Occipital lobe (tissue), 2 donors: ENCODE data around the gene DIS3L2. TPM values are rescaled to one million over a fixed set of nuclear protein-coding genes. Genes with fewer than 3 reads are reported as not detected.
"Not testable (repeated sequence)": the region's sequence is repeated elsewhere in the genome, so short reads cannot be mapped to it uniquely, and the experiment has no call there.

Experiments
- DNase-seq: peaks from one replicate; lab custom pipeline; 2025; lab: John Stamatoyannopoulos, UW
- total RNA-seq: library from RNA; depleted of rRNA; stranded (reverse); fragments of >200 nt; gene quantifications from one replicate; pipeline ENCODE4 v1.2.3, GENCODE V29; 2014

Gene DIS3L2
- total RNA-seq, 1 donor from 2014 or later, result 37.6 TPM

DNA sequence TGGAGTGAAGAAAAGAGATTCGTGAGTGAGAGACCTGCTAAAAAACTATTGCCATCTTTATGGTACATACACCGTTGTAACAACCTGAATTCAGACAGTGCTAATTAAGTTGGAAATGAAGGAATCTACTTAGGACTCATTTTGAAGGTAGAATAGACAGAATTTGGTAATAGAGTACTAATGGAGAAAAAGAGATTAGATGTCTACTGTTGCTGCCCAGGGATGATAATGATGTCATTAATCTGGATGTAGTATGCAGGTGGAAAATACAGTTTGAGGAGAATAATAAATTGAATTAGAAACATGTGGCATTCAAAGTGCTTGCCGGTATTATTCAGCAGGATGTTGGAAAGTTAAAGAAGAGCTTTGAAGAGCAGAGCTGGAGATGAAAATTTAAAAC, 44.7 kb downstream of the DIS3L2 start:
- DNase-seq, result no peak

GRCh38 chr2:232008907-232009638, 47.6 kb downstream of the DIS3L2 start:
- no peak for DNase-seq

DNA sequence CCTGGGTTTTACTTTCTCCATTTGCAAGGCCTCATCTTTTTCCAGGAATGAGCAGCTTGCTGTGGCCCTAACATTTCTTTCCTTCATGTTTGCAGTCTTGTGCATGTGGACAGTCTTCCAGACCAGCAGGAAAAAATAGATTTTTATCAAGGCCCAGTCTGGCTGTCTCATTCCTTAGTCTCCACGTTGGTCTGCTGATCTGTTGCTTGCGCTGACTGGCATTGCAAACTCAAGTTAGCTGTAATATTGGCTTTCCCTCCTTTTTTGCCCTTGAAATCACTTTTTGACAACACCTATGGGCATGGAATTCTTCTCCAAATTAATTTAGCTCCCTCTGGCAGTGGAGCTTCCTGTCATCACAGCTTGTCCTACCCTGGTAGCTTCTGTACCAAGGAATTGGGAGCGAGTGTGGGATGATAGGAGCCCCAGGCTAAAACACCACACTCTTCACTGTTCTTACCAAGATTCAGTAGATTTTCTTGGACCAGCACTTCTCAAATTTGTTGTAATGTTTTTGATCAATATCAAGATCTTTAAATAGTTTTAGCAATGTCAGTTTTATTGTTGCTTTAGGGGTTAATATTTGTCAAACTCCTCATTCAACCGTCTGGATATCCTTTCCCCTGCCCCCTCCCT, 48.2 kb downstream of the DIS3L2 start:
- DNase-seq, result no peak

GRCh38 chr2:232013701-232014353, 52.3 kb downstream of the DIS3L2 start:
- no peak for DNase-seq

DNA sequence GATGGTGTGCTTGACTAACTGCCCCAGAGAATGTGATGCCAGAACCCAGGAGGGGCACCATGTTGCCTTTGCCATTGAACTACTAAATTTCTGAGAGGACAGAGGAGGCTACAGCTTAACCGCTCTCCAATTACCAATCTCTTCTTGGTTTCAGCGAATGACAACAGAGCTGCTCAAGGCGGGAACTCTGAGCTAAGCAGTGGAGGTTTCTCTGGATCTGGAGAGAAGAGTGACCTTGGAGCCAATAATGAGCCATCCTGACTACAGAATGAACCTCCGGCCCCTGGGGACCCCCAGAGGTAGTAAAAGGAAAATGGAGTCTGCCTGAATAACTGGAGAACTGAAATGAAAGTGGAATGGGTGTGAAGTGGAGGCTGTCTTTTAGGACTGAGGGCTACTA, 53.2 kb downstream of the DIS3L2 start:
- DNase-seq, result no peak

DNA sequence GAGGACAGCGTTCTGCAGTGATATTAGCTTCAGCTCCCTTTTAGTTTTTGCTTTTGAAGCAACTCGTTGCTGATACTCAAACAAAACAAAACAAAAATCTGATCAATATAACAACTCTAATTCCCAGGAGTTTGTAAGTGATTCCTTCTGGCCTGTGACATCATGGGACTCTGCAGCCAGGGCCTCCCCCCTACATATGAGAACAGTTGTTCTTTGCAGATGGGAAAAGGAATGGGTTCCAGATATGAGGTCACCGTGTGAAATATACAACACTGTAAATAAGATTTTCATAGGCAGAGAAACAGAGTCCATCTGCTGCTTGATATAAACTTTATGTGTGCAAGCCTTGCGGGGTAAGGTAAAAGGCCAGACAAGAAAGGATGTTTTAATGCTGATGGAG, 56.7 kb downstream of the DIS3L2 start:
- no peak for DNase-seq

DNA sequence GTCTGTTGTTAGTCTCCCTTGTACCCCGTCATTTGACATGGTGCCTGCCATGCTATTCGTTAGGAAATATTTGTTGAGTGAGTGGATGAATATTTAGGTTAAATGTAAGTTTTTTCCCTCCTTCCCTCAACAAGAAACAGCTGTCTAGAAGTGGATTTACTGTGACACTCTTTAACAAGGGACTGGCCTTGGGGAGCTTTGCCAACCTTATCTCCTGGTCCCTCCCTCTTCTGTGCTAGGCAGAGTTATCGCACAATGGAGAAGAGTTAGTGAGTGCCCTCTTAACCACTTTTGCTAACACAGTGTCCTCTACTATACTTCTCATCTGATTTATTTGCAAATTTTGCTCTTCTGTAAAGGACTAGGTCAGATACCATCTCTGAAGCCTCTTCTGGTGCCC, 61.2 kb downstream of the DIS3L2 start:
- no peak for DNase-seq

DNA sequence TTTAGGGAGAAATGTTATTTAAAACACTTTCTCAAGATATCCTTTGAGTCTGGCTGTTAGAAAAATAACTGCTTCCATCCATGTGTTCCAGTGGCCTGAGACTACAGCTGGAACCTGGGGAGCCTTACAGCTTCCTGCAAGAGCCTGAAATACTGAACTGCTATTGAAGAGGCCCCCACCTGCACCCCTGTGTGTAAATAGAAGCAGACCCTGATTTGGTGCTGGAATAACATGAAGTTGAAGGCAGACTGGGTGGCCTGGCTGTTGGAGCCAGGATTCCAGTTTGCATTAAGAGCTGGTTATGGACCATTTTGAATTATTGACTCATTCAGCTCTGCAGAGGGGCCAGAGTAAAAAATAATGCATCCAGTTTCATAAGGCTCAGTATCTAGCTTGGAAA, 61.9 kb downstream of the DIS3L2 start:
- DNase-seq, result no peak

- no peak for DNase-seq
Observed at GRCh38 chr2:232024457-232024856, 62.9 kb downstream of the DIS3L2 start.

DNA sequence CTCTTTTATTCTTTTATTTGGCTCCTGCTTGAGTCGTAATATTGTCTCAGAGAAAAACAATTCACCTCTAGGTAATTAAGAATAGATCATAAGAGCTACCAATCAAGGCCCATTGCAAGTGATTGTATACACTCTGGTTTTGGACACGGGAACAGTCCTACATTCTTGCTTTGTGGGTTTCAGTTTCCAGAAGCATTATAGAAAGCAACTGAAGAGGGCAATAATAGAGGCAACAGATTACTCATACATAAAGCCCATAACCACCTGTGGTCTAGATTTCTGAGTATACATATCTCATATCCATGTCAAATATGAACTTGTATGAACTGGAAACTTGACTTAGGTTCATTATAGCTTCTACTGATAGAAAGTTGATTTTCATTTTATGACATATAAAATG, 65.4 kb downstream of the DIS3L2 start:
- DNase-seq, result no peak

DNA sequence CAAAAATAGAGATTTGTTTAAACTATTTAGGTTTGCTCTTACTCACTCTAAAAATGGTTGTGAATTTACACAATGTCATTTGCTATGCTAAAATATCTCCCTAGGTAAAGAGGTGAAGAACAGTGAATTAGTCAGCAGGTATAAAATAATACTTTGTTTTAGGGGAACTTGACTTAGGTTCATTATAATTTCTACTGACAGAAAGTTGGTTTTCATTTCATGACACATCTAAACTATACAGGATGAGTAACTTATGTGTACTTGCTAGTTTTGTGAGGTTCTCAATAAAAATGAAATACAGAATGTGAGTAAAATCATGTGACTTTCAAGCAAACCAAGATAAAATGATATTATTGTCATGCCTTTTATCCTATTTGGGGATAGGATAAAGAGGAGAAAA, 66.0 kb downstream of the DIS3L2 start:
- DNase-seq, result no peak

DNA sequence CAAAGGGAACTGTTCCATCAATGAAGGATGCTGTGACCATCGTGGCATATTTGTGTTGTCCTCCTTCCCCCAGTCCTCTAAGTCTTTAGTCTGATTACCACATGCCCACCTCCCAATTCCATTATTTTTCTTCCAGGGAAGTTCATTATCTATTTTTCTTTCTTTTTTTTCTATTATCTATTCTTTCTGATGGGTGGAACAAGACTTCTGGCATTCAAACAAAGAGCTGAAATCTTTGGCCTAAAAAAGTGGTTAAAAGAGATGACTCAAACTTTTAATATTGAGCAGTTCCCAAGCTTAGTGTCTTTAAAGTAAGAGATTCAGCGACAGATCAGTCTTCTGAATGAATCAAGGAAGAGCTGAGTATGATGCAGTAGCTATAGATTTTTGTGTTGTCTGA, 66.6 kb downstream of the DIS3L2 start:
- DNase-seq, result no peak

- DNase-seq, result no peak
Observed at GRCh38 chr2:232028631-232029030, 67.1 kb downstream of the DIS3L2 start.

GRCh38 chr2:232029346-232029745, 67.8 kb downstream of the DIS3L2 start:
- no peak for DNase-seq

GRCh38 chr2:232030229-232030628, 68.7 kb downstream of the DIS3L2 start:
- DNase-seq, result no peak

DNA sequence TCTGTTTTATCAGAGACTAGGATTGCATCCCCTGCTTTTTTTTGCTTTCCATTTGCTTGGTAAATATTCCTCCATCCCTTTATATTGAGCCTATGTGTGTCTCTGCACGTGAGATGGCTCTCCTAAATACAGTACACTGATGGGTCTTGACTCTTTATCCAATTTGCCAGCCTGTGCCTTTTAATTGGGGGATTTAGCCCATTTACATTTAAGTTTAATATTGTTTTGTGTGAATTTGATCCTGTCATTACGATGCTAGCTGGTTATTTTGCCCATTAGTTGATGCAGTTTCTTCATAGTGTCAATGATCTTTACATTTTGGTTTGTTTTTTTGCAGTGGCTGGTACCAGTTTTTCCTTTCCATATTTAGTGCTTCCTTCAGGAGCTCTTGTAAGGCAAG, 73.8 kb downstream of the DIS3L2 start:
- not testable (repeated sequence) for DNase-seq

- DNase-seq, result not testable (repeated sequence)
Observed at GRCh38 chr2:232036876-232037275, 75.4 kb downstream of the DIS3L2 start.

- DNase-seq, result no peak
Observed at GRCh38 chr2:232038251-232038880, 76.9 kb downstream of the DIS3L2 start.

GRCh38 chr2:232038881-232039485, 77.5 kb downstream of the DIS3L2 start:
- DNase-seq, result no peak

- no peak for DNase-seq
Observed at GRCh38 chr2:232042911-232043574, 81.5 kb downstream of the DIS3L2 start.

DNA sequence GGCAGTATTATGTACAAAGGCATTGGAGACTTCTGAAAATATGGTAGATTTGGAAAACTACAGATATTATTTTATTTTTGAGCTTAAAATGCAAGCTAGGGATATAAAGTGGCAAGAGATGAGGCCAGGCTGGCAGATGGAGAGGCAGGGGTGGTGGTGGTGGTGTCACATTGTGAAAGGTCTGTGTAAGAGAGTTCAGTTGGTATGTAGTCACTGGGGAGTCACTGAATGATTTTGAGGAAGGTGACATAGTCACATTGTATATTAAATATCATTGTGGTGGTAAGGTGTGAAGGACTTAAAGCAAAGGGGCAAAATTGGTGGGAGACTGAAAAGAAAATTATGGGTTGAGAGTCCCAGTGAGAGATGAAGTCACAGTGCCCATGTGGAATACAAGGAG, 82.5 kb downstream of the DIS3L2 start:
- DNase-seq, result no peak
